Caco-2 (cell line): ENCODE results near the gene ABCA6. TPM values are rescaled to one million over a fixed set of nuclear protein-coding genes. Genes with fewer than 3 reads are reported as not detected.
A peak's percentile ranks its signal among the peaks of the same experiment; 100 is the strongest.

ENCODE experiments used
- BruUV-seq: library from RNA; stranded (reverse); fragments of 400-500 nt; replicated peaks from 2 replicates; lab custom pipeline; 2021; lab: Mats Ljungman, UMichigan
- CTCF ChIA-PET: fragments of 300-600 bp; sonication (Branson Sonifier 250); formaldehyde crosslinking; loops from one replicate; lab custom pipeline; 2022; ENCODE audit warnings: antibody characterized with exemption; lab: Charles Lee
- POLR2A ChIA-PET: fragments of 300-600 bp; sonication (Branson Sonifier 250); formaldehyde crosslinking; loops from one replicate; lab custom pipeline; 2022; ENCODE audit warnings: antibody characterized with exemption; lab: Charles Lee
- DNase-seq, 2 experiments: peaks; one replicate each; pipeline versions ENCODE4 v3.0.0 to v3.0.0-alpha.2; 2020 to 2022
- H3K27me3 ChIP-seq: replicated peaks from 2 replicates; pipeline ENCODE4 v1.6.0; 2011; ENCODE audit warnings: low read length; ENCODE audit not compliant: control insufficient read depth, insufficient read depth
- H3K36me3 ChIP-seq: 2 replicates; pipeline ENCODE4 v1.5.1; 2011; ENCODE audit warnings: low read length; ENCODE audit not compliant: control insufficient read depth, insufficient read depth
- H3K4me1 ChIP-seq: fragments of 250-450 bp; sonication (Bioruptor Pico); 2 replicates; pipeline ENCODE4 v1.5.1; 2020; ENCODE audit warnings: mild to moderate bottlenecking
- H3K4me3 ChIP-seq: 2 replicates; pipeline ENCODE4 v1.5.1; 2011; ENCODE audit warnings: low read depth, mild to moderate bottlenecking, control low read depth, low read length
- H3K9me3 ChIP-seq: fragments of 250-450 bp; sonication (Bioruptor Pico); 2 replicates; pipeline ENCODE4 v1.5.1; 2020; ENCODE audit warnings: mild to moderate bottlenecking, moderate library complexity
- H3K27ac Mint-ChIP-seq: one replicate; pipeline ENCODE4 v1.8.0; 2022; ENCODE audit warnings: mixed read lengths; ENCODE audit not compliant: unreplicated experiment
- H3K27me3 Mint-ChIP-seq: one replicate; pipeline ENCODE4 v1.8.0; 2022; ENCODE audit warnings: mixed read lengths; ENCODE audit not compliant: insufficient read depth, unreplicated experiment
- H3K36me3 Mint-ChIP-seq: one replicate; pipeline ENCODE4 v1.8.0; 2022; ENCODE audit warnings: mild to moderate bottlenecking, mixed read lengths; ENCODE audit not compliant: insufficient read depth, unreplicated experiment
- H3K4me1 Mint-ChIP-seq: one replicate; pipeline ENCODE4 v1.8.0; 2022; ENCODE audit warnings: low read depth, mixed read lengths; ENCODE audit not compliant: unreplicated experiment
- H3K4me3 Mint-ChIP-seq: one replicate; pipeline ENCODE4 v1.8.0; 2022; ENCODE audit warnings: mild to moderate bottlenecking, moderate library complexity, mixed read lengths; ENCODE audit not compliant: unreplicated experiment
- H3K9me3 Mint-ChIP-seq: one replicate; pipeline ENCODE4 v1.8.0; 2022; ENCODE audit warnings: mixed read lengths; ENCODE audit not compliant: unreplicated experiment
- intact Hi-C: fragments of 100-400 bp; cut with micrococcal nuclease; formaldehyde crosslinking; loops from one replicate; pipeline ENCODE4 v1.10.0; 2022; ENCODE audit not compliant: unreplicated experiment
- total RNA-seq: library from RNA; stranded (reverse); gene quantifications from 2 replicates; pipeline ENCODE4 v1.2.3, GENCODE V29; 2022
- TF ChIP-seq, protein P1 (sequence below), 2 experiments: fragments of 200-600 bp in 1 of 2; IDR thresholded peaks; 1 replicate in 1 of 2; 2 replicates in 1 of 2; pipeline versions ENCODE4 v1.5.1 to v1.8.0; 2011 to 2022; ENCODE audit warnings: antibody characterized with exemption in 1 of 2, control low read depth in 1 of 2, inconsistent platforms in 1 of 2, low read depth in 1 of 2, low read length in 1 of 2, mild to moderate bottlenecking in 1 of 2, moderate library complexity in 1 of 2; ENCODE audit not compliant: insufficient read depth in 1 of 2, severe bottlenecking in 1 of 2, unreplicated experiment in 1 of 2

The ABCA6 gene
- total RNA-seq, 1 experiment from 2014 or later: 1.8 TPM

DNA sequence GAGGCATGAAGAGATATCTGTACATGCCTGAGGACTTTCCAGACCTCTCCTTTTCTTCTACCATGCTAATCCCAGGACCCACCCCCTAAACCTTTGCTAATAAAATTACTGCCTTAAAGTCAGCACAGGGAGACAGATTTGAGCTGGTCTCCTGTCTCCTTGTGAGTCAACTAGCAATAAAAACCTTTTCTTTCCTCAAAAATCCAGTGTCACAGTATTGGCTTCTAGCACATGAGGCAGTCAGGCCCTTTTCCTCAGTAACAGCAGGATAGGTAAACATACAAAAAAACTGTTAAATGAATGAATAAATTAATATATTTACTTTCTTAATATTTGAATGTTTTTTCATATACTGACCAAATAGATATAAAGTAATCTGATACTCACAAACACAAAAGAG, 45.6 kb upstream of the ABCA6 start:
- no peaks in the 10 kb centered on the region for H3K27me3 Mint-ChIP-seq
- no peaks in the 10 kb centered on the region for H3K27me3 ChIP-seq
- no peaks in the 10 kb centered on the region for H3K9me3 Mint-ChIP-seq
- no peaks in the 10 kb centered on the region for H3K4me1 Mint-ChIP-seq
- H3K4me1 ChIP-seq: no peaks in the 10 kb centered on the region
- no peak overlapping the region for H3K27ac Mint-ChIP-seq
- CTCF ChIA-PET: no interaction called here
- H3K4me3 Mint-ChIP-seq: no peak overlapping the region
- peaks cover 5% of the 10 kb centered on the region for H3K36me3 Mint-ChIP-seq
- DNase-seq: no peak
- POLR2A ChIA-PET: no interaction called here
- no peaks in the 10 kb centered on the region for H3K36me3 ChIP-seq
- intact Hi-C loops: no loop called here
- no peaks in the 10 kb centered on the region for H3K9me3 ChIP-seq
- no TSS peak for BruUV-seq
- H3K4me3 ChIP-seq: no peak overlapping the region
- TF ChIP-seq, protein P1, sequence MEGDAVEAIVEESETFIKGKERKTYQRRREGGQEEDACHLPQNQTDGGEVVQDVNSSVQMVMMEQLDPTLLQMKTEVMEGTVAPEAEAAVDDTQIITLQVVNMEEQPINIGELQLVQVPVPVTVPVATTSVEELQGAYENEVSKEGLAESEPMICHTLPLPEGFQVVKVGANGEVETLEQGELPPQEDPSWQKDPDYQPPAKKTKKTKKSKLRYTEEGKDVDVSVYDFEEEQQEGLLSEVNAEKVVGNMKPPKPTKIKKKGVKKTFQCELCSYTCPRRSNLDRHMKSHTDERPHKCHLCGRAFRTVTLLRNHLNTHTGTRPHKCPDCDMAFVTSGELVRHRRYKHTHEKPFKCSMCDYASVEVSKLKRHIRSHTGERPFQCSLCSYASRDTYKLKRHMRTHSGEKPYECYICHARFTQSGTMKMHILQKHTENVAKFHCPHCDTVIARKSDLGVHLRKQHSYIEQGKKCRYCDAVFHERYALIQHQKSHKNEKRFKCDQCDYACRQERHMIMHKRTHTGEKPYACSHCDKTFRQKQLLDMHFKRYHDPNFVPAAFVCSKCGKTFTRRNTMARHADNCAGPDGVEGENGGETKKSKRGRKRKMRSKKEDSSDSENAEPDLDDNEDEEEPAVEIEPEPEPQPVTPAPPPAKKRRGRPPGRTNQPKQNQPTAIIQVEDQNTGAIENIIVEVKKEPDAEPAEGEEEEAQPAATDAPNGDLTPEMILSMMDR (IDR thresholded peaks at IDR 0.05; ENCODE audit: insufficient read depth in 1 of 2, low read depth in 1 of 2, low read length in 1 of 2, severe bottlenecking in 1 of 2, unreplicated experiment in 1 of 2): no peak

DNA sequence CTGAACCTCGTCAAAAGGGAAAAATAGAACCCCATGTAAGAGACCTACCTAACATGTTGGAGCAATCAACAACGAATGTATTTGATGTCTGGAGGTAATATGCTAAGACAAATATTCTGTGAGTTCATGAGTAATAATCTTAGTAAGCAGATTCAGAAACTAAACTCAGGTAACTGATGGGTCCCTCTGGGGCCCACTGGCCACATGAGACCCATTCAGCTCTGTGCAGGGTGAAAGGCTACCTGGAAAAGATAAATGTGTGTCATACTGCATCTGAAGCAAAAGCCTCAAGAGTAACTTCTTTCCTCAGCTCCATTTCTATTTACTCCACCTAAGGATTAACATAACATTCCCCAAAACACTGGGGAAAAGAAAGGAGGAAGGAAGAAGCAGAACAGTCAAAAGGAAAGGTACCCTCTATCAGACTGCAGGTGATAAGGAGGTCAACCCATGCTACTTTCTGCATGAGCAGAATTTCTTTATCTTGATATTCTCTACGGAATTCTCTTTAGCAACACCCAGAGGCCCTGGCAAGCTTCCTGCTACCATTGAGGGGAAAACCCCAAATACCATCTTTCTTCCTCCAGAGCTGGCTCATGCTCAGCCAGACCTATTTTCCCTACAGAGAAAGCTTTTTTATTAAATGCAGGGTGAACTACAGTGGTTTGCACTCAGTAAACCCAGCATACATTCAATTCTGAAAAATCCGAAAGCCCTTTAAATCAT, 37.7 kb upstream of the ABCA6 start:
- DNase-seq: no peak
- Histone ChIP-seq H3K9me3 (no peaks in the 10 kb centered on the region), H3K4me1 (peaks cover 19% of the 10 kb centered on the region), H3K27me3 (no peaks in the 10 kb centered on the region), H3K36me3 (no peaks in the 10 kb centered on the region; the same call in 1 of the 2 replicates), H3K4me3 (no peak overlapping the region)
- CTCF ChIA-PET: interaction anchor here (0.7 kb wide), 1 partner anchor 407 kb away, joined by 3 read pairs; no protein-coding TSS in a partner anchor
- POLR2A ChIA-PET: no interaction called here
- Mint-ChIP-seq H3K4me1 (no peaks in the 10 kb centered on the region), H3K9me3 (no peaks in the 10 kb centered on the region), H3K27ac (no peak overlapping the region), H3K36me3 (peaks cover 5% of the 10 kb centered on the region), H3K27me3 (no peaks in the 10 kb centered on the region), H3K4me3 (no peak overlapping the region)
- no TSS peak for BruUV-seq
- intact Hi-C loops: no loop called here
- TF ChIP-seq, protein P1 (IDR thresholded peaks at IDR 0.05; ENCODE audit: insufficient read depth in 1 of 2, low read depth in 1 of 2, low read length in 1 of 2, severe bottlenecking in 1 of 2, unreplicated experiment in 1 of 2): no peak

DNA sequence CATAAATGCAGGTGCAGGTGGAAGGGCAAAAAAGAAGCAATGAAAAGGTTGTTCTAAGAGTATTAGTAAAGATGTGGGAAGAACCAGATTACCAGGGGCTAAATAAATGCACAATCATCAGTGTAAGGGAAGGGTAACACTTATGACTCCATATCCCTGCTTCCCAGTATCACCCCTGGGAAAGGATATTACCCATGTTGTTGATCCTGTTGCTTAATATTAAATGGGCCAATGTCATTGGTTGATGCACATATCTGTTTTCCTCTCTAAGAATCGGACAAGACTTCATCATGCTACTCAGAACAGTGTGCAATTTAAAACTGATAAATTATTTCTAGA, 34.7 kb upstream of the ABCA6 start:
- no peaks in the 10 kb centered on the region for H3K9me3 ChIP-seq
- H3K4me1 Mint-ChIP-seq: no peaks in the 10 kb centered on the region
- no peak overlapping the region for H3K4me3 ChIP-seq
- H3K27me3 Mint-ChIP-seq: no peaks in the 10 kb centered on the region
- no peaks in the 10 kb centered on the region; the same call in 1 of the 2 replicates for H3K36me3 ChIP-seq
- peaks cover 19% of the 10 kb centered on the region for H3K4me1 ChIP-seq
- TF ChIP-seq, protein P1 (IDR thresholded peaks at IDR 0.05; ENCODE audit: insufficient read depth in 1 of 2, low read depth in 1 of 2, low read length in 1 of 2, severe bottlenecking in 1 of 2, unreplicated experiment in 1 of 2): no peak
- DNase-seq: no peak
- intact Hi-C loops: no loop called here
- BruUV-seq: no TSS peak
- peak overlapping the region; percentile 27 for H3K27ac Mint-ChIP-seq
- POLR2A ChIA-PET: no interaction called here
- H3K4me3 Mint-ChIP-seq: no peak overlapping the region
- no peaks in the 10 kb centered on the region for H3K27me3 ChIP-seq
- H3K36me3 Mint-ChIP-seq: no peaks in the 10 kb centered on the region
- CTCF ChIA-PET: no interaction called here
- H3K9me3 Mint-ChIP-seq: no peaks in the 10 kb centered on the region
